ENCODE results near the gene IQCM. TPM values are rescaled to one million over a fixed set of nuclear protein-coding genes. Genes with fewer than 3 reads are reported as not detected.

The IQCM gene
- total and polyA plus RNA-seq, 10 of the 15 experiments (the other 5 are each of a cell fraction or from before 2014, with no cell fraction given) = not detected

DNA sequence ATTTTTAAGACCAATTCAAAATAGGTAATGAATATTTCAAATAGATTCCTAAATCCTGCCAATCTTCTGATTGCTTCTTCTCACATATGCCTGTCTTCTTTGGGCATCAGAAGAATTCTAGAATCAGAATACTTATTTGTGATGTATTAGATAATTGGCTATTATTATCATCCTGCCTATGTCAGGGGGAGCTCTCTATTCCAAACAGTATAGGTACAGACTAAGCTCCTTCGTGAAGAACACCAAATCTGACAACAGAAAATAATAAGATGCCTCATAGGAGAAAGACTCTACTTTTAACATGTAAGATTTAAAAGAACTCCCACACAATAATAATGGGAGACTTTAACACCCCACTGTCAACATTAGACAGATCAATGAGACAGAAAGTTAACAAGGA, at the start of gene IQCM (continued):
- TF ChIP-seq, protein P1, sequence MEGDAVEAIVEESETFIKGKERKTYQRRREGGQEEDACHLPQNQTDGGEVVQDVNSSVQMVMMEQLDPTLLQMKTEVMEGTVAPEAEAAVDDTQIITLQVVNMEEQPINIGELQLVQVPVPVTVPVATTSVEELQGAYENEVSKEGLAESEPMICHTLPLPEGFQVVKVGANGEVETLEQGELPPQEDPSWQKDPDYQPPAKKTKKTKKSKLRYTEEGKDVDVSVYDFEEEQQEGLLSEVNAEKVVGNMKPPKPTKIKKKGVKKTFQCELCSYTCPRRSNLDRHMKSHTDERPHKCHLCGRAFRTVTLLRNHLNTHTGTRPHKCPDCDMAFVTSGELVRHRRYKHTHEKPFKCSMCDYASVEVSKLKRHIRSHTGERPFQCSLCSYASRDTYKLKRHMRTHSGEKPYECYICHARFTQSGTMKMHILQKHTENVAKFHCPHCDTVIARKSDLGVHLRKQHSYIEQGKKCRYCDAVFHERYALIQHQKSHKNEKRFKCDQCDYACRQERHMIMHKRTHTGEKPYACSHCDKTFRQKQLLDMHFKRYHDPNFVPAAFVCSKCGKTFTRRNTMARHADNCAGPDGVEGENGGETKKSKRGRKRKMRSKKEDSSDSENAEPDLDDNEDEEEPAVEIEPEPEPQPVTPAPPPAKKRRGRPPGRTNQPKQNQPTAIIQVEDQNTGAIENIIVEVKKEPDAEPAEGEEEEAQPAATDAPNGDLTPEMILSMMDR (IDR thresholded peaks at IDR 0.05 in 2 of 3, conservative IDR thresholded peaks at IDR 0.05 in 1 of 3; ENCODE audit: control insufficient read depth in 2 of 3, extremely low read depth in 1 of 3, insufficient read depth in 1 of 3, low read depth in 3 of 3, low read length in 3 of 3) = no peak
- TF ChIP-seq, protein P2, sequence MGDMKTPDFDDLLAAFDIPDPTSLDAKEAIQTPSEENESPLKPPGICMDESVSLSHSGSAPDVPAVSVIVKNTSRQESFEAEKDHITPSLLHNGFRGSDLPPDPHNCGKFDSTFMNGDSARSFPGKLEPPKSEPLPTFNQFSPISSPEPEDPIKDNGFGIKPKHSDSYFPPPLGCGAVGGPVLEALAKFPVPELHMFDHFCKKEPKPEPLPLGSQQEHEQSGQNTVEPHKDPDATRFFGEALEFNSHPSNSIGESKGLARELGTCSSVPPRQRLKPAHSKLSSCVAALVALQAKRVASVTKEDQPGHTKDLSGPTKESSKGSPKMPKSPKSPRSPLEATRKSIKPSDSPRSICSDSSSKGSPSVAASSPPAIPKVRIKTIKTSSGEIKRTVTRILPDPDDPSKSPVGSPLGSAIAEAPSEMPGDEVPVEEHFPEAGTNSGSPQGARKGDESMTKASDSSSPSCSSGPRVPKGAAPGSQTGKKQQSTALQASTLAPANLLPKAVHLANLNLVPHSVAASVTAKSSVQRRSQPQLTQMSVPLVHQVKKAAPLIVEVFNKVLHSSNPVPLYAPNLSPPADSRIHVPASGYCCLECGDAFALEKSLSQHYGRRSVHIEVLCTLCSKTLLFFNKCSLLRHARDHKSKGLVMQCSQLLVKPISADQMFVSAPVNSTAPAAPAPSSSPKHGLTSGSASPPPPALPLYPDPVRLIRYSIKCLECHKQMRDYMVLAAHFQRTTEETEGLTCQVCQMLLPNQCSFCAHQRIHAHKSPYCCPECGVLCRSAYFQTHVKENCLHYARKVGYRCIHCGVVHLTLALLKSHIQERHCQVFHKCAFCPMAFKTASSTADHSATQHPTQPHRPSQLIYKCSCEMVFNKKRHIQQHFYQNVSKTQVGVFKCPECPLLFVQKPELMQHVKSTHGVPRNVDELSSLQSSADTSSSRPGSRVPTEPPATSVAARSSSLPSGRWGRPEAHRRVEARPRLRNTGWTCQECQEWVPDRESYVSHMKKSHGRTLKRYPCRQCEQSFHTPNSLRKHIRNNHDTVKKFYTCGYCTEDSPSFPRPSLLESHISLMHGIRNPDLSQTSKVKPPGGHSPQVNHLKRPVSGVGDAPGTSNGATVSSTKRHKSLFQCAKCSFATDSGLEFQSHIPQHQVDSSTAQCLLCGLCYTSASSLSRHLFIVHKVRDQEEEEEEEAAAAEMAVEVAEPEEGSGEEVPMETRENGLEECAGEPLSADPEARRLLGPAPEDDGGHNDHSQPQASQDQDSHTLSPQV (IDR thresholded peaks at IDR 0.05) = no peak
- TF ChIP-seq STAT1 (conservative IDR thresholded peaks at IDR 0.05) = no peak
- TF ChIP-seq NBN (IDR thresholded peaks at IDR 0.05) = no peak
- no peak for TF ChIP-seq NR2F1 (conservative IDR thresholded peaks at IDR 0.05)
- TF ChIP-seq ASH2L (IDR thresholded peaks at IDR 0.05; ENCODE audit: borderline replicate concordance, low read depth) = no peak
- TF ChIP-seq MYB (IDR thresholded peaks at IDR 0.05; ENCODE audit: borderline replicate concordance, low read depth, low read length) = no peak
- TF ChIP-seq MTA2 (IDR thresholded peaks at IDR 0.05; ENCODE audit: low read depth) = no peak
- no peak for TF ChIP-seq RAD21 (IDR thresholded peaks at IDR 0.05; ENCODE audit: insufficient read depth, low read depth, low read length)
- TF ChIP-seq, protein P3, sequence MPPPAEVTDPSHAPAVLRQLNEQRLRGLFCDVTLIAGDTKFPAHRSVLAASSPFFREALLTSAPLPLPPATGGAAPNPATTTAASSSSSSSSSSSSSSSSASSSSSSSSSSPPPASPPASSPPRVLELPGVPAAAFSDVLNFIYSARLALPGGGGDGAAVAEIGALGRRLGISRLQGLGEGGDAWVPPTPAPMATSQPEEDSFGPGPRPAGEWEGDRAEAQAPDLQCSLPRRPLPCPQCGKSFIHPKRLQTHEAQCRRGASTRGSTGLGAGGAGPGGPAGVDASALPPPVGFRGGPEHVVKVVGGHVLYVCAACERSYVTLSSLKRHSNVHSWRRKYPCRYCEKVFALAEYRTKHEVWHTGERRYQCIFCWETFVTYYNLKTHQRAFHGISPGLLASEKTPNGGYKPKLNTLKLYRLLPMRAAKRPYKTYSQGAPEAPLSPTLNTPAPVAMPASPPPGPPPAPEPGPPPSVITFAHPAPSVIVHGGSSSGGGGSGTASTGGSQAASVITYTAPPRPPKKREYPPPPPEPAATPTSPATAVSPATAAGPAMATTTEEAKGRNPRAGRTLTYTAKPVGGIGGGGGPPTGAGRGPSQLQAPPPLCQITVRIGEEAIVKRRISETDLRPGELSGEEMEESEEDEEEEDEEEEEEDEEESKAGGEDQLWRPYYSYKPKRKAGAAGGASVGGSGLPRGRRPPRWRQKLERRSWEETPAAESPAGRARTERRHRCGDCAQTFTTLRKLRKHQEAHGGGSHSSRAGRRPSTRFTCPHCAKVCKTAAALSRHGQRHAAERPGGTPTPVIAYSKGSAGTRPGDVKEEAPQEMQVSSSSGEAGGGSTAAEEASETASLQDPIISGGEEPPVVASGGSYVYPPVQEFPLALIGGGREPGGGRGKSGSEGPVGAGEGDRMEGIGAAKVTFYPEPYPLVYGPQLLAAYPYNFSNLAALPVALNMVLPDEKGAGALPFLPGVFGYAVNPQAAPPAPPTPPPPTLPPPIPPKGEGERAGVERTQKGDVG (CRISPR knock-in tag; IDR thresholded peaks at IDR 0.05) = no peak
